Activated T-helper 1 cell treated with Interleukin-2 at 50 U/mL for 16 hours (primary cell): ENCODE results near the gene ZNF516.

ENCODE experiments used
- DNase-seq: peaks from one replicate; pipeline ENCODE4 v3.0.0-alpha.2; 2020; ENCODE audit warnings: low read depth

Gene ZNF516

GRCh38 chr18:76343938-76344569 lies 151.0 kb downstream of the ZNF516 start:
- DNase-seq: no peak

GRCh38 chr18:76340410-76340809 lies 154.6 kb downstream of the ZNF516 start:
- DNase-seq: no peak

GRCh38 chr18:76339246-76339620 lies 155.8 kb downstream of the ZNF516 start:
- DNase-seq: no peak

GRCh38 chr18:76338619-76339245 lies 156.3 kb downstream of the ZNF516 start:
- DNase-seq: no peak

- DNase-seq: no peak
Measured at GRCh38 chr18:76338088-76338487, 157.0 kb downstream of the ZNF516 start.

GRCh38 chr18:76335859-76336640 lies 159.0 kb downstream of the ZNF516 start:
- no peak for DNase-seq

- no peak for DNase-seq
Measured at GRCh38 chr18:76328140-76328539, 166.9 kb downstream of the ZNF516 start.

GRCh38 chr18:76323891-76324290 lies 171.2 kb downstream of the ZNF516 start:
- DNase-seq: no peak

- no peak for DNase-seq
Measured at GRCh38 chr18:76322686-76323085, 172.4 kb downstream of the ZNF516 start.

GRCh38 chr18:76319366-76319765 lies 175.7 kb downstream of the ZNF516 start:
- no peak for DNase-seq

- DNase-seq: no peak
Measured at GRCh38 chr18:76318607-76319006, 176.4 kb downstream of the ZNF516 start.

GRCh38 chr18:76317136-76317535 lies 177.9 kb downstream of the ZNF516 start:
- no peak for DNase-seq

- no peak for DNase-seq
Measured at GRCh38 chr18:76315722-76316230, 179.3 kb downstream of the ZNF516 start.

GRCh38 chr18:76314496-76314895 lies 180.5 kb downstream of the ZNF516 start:
- no peak for DNase-seq

- no peak for DNase-seq
Measured at GRCh38 chr18:76314015-76314414, 181.0 kb downstream of the ZNF516 start.
